ENCODE measurements around the gene JTB.
"Not testable (repeated sequence)": the region's sequence is repeated elsewhere in the genome, so short reads cannot be mapped to it uniquely, and the experiment has no call there.

DNA sequence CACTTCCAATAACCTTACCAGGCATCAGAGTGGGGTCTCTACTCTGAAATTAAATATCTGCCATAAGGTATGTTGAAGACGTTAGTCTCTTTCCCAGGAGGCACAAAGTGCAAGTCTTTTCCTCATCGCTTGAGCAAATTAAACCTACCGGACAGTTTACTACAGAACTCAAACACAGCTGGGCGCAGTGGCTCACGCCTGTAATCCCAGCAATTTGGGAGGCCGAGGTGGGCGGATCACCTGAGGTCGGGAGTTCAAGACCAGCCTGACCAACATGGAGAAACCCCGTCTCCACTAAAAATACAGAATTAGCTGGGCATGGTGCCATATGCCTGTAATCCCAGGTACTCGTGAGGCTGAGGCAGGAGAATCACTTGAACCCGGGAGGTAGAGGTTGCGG is 1.6 kb upstream of the JTB start:
- TF ChIP-seq, protein P1, sequence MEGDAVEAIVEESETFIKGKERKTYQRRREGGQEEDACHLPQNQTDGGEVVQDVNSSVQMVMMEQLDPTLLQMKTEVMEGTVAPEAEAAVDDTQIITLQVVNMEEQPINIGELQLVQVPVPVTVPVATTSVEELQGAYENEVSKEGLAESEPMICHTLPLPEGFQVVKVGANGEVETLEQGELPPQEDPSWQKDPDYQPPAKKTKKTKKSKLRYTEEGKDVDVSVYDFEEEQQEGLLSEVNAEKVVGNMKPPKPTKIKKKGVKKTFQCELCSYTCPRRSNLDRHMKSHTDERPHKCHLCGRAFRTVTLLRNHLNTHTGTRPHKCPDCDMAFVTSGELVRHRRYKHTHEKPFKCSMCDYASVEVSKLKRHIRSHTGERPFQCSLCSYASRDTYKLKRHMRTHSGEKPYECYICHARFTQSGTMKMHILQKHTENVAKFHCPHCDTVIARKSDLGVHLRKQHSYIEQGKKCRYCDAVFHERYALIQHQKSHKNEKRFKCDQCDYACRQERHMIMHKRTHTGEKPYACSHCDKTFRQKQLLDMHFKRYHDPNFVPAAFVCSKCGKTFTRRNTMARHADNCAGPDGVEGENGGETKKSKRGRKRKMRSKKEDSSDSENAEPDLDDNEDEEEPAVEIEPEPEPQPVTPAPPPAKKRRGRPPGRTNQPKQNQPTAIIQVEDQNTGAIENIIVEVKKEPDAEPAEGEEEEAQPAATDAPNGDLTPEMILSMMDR (conservative IDR thresholded peaks at IDR 0.05; ENCODE audit: low read depth, low read length): not testable (repeated sequence)
- not testable (repeated sequence) for TF ChIP-seq POLR2A, BHLHE40 (IDR thresholded peaks at IDR 0.05; ENCODE audit: low read depth, low read length)
